PC-9 (cell line): Measurements from ENCODE around the gene FAM222B.

Experiments used
- EZH2 ChIP-seq: fragments of 200-600 bp; sonication (generic); IDR thresholded peaks from 2 replicates; pipeline ENCODE4 v1.8.0; 2017; ENCODE audit warnings: antibody characterized with exemption, low read depth
- TF ChIP-seq, protein P1 (sequence below): fragments of 200-600 bp; sonication (generic); conservative IDR thresholded peaks from 2 replicates; pipeline ENCODE4 v1.6.1; 2017; ENCODE audit warnings: mixed run types, antibody characterized with exemption, mild to moderate bottlenecking, moderate library complexity

DNA sequence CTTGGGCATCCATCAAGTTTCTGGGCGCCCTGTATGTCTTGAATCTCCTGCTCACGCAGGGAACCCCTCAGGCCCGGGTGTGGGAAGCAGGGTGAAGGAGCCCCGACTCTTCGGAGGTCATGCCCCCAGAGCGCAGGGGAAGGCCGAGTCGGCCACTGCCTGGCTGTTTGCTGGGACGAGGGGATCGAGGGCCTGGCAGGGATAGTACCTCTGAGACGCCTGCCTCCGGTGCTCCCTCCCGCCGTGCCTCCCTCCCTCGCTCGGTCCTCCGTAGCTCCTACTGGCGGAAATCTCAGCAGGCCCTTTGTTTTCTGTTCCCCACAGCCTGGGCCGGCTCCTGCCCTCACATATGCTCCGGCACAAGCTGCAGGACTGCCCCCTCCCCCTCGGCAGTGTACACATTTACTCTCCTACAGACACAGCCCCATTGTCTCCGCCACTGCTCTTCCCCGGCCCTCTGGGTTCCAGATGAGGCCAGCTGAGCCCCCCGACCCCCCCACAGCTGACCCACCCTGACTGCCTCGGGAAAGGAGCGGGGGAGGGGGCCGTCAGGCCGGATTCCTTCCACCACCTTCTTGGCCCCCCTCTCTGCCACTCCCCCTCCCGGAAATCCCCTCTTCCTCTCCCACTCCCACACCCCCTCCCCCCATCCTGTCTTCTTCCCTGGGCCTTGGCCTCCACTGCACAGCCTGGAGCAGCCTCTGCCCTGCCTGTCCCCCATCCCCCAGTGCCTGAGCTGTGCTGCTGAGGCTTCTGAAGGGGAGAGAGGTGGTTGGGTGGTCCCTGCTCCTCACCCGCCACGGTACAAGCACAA is 97.4 kb downstream of the FAM222B start:
- TF ChIP-seq, protein P1, sequence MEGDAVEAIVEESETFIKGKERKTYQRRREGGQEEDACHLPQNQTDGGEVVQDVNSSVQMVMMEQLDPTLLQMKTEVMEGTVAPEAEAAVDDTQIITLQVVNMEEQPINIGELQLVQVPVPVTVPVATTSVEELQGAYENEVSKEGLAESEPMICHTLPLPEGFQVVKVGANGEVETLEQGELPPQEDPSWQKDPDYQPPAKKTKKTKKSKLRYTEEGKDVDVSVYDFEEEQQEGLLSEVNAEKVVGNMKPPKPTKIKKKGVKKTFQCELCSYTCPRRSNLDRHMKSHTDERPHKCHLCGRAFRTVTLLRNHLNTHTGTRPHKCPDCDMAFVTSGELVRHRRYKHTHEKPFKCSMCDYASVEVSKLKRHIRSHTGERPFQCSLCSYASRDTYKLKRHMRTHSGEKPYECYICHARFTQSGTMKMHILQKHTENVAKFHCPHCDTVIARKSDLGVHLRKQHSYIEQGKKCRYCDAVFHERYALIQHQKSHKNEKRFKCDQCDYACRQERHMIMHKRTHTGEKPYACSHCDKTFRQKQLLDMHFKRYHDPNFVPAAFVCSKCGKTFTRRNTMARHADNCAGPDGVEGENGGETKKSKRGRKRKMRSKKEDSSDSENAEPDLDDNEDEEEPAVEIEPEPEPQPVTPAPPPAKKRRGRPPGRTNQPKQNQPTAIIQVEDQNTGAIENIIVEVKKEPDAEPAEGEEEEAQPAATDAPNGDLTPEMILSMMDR: no peak
- TF ChIP-seq EZH2: no peak
